ENCODE data around the gene CLEC18C. TPM values are rescaled to one million over a fixed set of nuclear protein-coding genes. Genes with fewer than 3 reads are reported as not detected.
"Not testable (repeated sequence)": the region's sequence is repeated elsewhere in the genome, so short reads cannot be mapped to it uniquely, and the experiment has no call there.

The CLEC18C gene
- total RNA-seq, 1 experiment from 2014 or later, result 0.59 TPM

DNA sequence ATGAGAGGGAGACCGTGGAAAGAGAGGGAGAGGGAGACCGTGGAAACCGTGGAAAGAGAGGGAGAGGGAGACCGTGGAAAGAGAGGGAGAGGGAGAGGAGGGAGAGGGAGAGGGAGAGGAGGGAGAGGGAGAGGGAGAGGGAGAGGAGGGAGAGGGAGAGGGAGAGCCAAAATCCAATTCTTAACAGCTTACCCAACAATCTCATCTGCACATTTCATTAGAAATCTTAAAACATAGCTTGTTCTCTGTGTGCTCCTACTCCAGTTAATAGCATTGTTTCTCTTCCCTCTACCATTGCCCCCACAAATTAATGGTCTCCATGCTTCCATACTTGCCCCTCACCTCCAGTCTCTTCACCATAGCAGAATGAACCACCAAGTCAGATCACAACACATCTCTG lies 51.8 kb downstream of the CLEC18C start:
- H4K20me1 ChIP-seq (ENCODE audit: insufficient read depth); H3K27me3 ChIP-seq (ENCODE audit: insufficient read depth, low read length); H3K4me3 ChIP-seq (replicated peaks in 1 of 2; ENCODE audit: low read depth in 1 of 2, low read length in 2 of 2); H3K4me2 ChIP-seq (ENCODE audit: low read length); intact Hi-C loops (cut with micrococcal nuclease); H3K4me1 ChIP-seq (ENCODE audit: control insufficient read depth in 1 of 2, insufficient read depth in 2 of 2, low read length in 2 of 2); RAD21 ChIA-PET (ENCODE audit: low non-redundant PET in 1 of 2, low total read pairs in 2 of 2, uncharacterized antibody in 2 of 2, unreplicated experiment in 2 of 2); H2AFZ ChIP-seq (ENCODE audit: low read depth, low read length, poor library complexity, severe bottlenecking); H3K79me2 ChIP-seq (ENCODE audit: insufficient read depth, low read length); CTCF ChIA-PET; DNase-seq (ENCODE audit: low read depth, low spot score); POLR2A ChIA-PET; H3K9me3 ChIP-seq (ENCODE audit: control insufficient read depth in 1 of 2, insufficient read depth in 1 of 2, low read depth in 1 of 2, low read length in 2 of 2); H3K9ac ChIP-seq (ENCODE audit: low read length); BruUV-seq (replicated peaks); H3K9me2 ChIP-seq (ENCODE audit: insufficient read depth); H3K27ac ChIP-seq (ENCODE audit: low read depth, low read length); ATAC-seq; H3K36me3 ChIP-seq (ENCODE audit: control insufficient read depth in 1 of 2, insufficient read depth in 2 of 2, low read length in 2 of 2): not testable (repeated sequence)

DNA sequence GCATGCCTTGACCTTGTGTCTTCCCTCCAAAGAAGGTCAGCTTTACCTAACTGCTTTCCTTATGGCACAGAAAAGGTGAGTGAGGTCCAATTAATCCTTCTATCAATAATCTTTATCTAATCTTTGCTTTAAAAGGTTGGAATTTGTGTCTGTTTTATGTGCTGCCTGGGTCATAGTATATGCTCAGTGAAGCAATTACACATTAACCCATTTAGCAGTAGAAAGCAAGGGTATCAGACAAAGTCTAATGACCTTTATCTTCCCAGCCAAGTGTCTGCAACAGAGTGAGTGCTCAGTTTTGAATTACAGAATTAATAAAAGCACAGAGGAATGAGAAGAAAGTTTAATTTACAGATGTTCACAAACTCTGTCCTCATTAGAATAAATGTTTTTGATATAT lies 52.4 kb downstream of the CLEC18C start:
- H3K4me1 ChIP-seq (ENCODE audit: control insufficient read depth in 1 of 2, insufficient read depth in 2 of 2, low read length in 2 of 2); H2AFZ ChIP-seq (ENCODE audit: low read depth, low read length, poor library complexity, severe bottlenecking); H3K4me3 ChIP-seq (replicated peaks in 1 of 2; ENCODE audit: low read depth in 1 of 2, low read length in 2 of 2); H3K79me2 ChIP-seq (ENCODE audit: insufficient read depth, low read length); H3K36me3 ChIP-seq (ENCODE audit: control insufficient read depth in 1 of 2, insufficient read depth in 2 of 2, low read length in 2 of 2); H3K27me3 ChIP-seq (ENCODE audit: insufficient read depth, low read length); H3K9me2 ChIP-seq (ENCODE audit: insufficient read depth); DNase-seq (ENCODE audit: low read depth, low spot score); H3K9ac ChIP-seq (ENCODE audit: low read length); POLR2A ChIA-PET; intact Hi-C loops (cut with micrococcal nuclease); ATAC-seq; H3K4me2 ChIP-seq (ENCODE audit: low read length); RAD21 ChIA-PET (ENCODE audit: low non-redundant PET in 1 of 2, low total read pairs in 2 of 2, uncharacterized antibody in 2 of 2, unreplicated experiment in 2 of 2); BruUV-seq (replicated peaks); H3K9me3 ChIP-seq (ENCODE audit: control insufficient read depth in 1 of 2, insufficient read depth in 1 of 2, low read depth in 1 of 2, low read length in 2 of 2); H4K20me1 ChIP-seq (ENCODE audit: insufficient read depth); CTCF ChIA-PET; H3K27ac ChIP-seq (ENCODE audit: low read depth, low read length): not testable (repeated sequence)

DNA sequence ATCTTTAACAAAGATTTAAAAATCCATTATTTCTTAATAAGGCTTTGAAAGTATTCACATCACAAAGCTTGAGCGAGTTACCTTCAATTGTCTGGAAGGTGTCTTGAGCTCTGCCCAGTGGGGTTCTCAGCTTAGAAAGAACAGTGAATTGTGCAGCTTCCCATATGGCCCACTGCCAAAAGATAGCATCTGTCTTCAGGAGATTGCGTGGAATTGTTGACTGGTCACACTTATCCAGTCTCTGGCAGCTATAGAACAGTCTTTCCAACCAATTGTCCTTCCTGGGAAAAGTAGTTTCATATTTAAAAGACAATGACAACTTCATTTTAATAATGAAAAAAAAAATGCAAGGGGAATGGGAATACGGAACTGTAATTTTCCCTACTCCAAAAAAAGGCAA lies 58.2 kb downstream of the CLEC18C start:
- DNase-seq (ENCODE audit: low read depth, low spot score); H3K9me3 ChIP-seq (ENCODE audit: control insufficient read depth in 1 of 2, insufficient read depth in 1 of 2, low read depth in 1 of 2, low read length in 2 of 2); H3K4me3 ChIP-seq (replicated peaks in 1 of 2; ENCODE audit: low read depth in 1 of 2, low read length in 2 of 2); intact Hi-C loops (cut with micrococcal nuclease); H3K9ac ChIP-seq (ENCODE audit: low read length); RAD21 ChIA-PET (ENCODE audit: low non-redundant PET in 1 of 2, low total read pairs in 2 of 2, uncharacterized antibody in 2 of 2, unreplicated experiment in 2 of 2); H3K79me2 ChIP-seq (ENCODE audit: insufficient read depth, low read length); BruUV-seq (replicated peaks); H2AFZ ChIP-seq (ENCODE audit: low read depth, low read length, poor library complexity, severe bottlenecking); H3K9me2 ChIP-seq (ENCODE audit: insufficient read depth); CTCF ChIA-PET; H3K4me1 ChIP-seq (ENCODE audit: control insufficient read depth in 1 of 2, insufficient read depth in 2 of 2, low read length in 2 of 2); H3K36me3 ChIP-seq (ENCODE audit: control insufficient read depth in 1 of 2, insufficient read depth in 2 of 2, low read length in 2 of 2); H4K20me1 ChIP-seq (ENCODE audit: insufficient read depth); POLR2A ChIA-PET; H3K4me2 ChIP-seq (ENCODE audit: low read length); ATAC-seq; H3K27me3 ChIP-seq (ENCODE audit: insufficient read depth, low read length); H3K27ac ChIP-seq (ENCODE audit: low read depth, low read length): not testable (repeated sequence)

Other genes with a start within 250 kb of the CLEC18C start
- gene CLEC18A, start 222.5 kb upstream of the CLEC18C start, total RNA-seq (2021; ENCODE audit: unreplicated experiment), result 1.0 TPM
- 28.5 TPM for gene PDPR, start 59.5 kb upstream of the CLEC18C start, total RNA-seq (2021; ENCODE audit: unreplicated experiment)
- gene EXOSC6, start 78.2 kb downstream of the CLEC18C start, total RNA-seq (2021; ENCODE audit: unreplicated experiment), result 22.9 TPM
- 215 TPM for gene AARS1, start 115.7 kb downstream of the CLEC18C start, total RNA-seq (2021; ENCODE audit: unreplicated experiment)
- gene DDX19B, start 125.4 kb downstream of the CLEC18C start, total RNA-seq (2021; ENCODE audit: unreplicated experiment), result 36.6 TPM
- gene DDX19A, start 173.1 kb downstream of the CLEC18C start, total RNA-seq (2021; ENCODE audit: unreplicated experiment), result 43.4 TPM